PFSK-1 (cell line): Measurements from ENCODE around the gene LRMDA.

Experiments used
- FOXP2 ChIP-seq: optimal IDR thresholded peaks from 2 replicates; pipeline ENCODE3; 2011; ENCODE audit warnings: borderline replicate concordance, control low read depth, inconsistent platforms; ENCODE audit not compliant: insufficient read depth; ENCODE audit errors: extremely low read length, extremely low read depth
- POLR2AphosphoS5 ChIP-seq: IDR thresholded peaks from 2 replicates; pipeline ENCODE4 v1.6.1; 2012; ENCODE audit warnings: low read depth, mild to moderate bottlenecking, control low read depth, low read length, moderate library complexity
- SIN3A ChIP-seq: IDR thresholded peaks from 2 replicates; pipeline ENCODE4 v1.6.1; 2012; ENCODE audit warnings: mild to moderate bottlenecking, low read length, moderate library complexity, borderline replicate concordance; ENCODE audit not compliant: insufficient read depth
- TAF1 ChIP-seq: IDR thresholded peaks from 2 replicates; pipeline ENCODE4 v1.6.1; 2012; ENCODE audit warnings: low read length, control low read depth, borderline replicate concordance; ENCODE audit not compliant: insufficient read depth
- TF ChIP-seq, protein P1 (sequence below), 2 experiments: IDR thresholded peaks; 2 replicates each; pipeline versions ENCODE4 v1.6.1 to v1.8.0; 2011 to 2012; ENCODE audit warnings: low read depth in 2 of 2, low read length in 2 of 2, control low read depth in 1 of 2, inconsistent platforms in 1 of 2, mild to moderate bottlenecking in 1 of 2, moderate library complexity in 1 of 2; ENCODE audit not compliant: insufficient read depth in 1 of 2

DNA sequence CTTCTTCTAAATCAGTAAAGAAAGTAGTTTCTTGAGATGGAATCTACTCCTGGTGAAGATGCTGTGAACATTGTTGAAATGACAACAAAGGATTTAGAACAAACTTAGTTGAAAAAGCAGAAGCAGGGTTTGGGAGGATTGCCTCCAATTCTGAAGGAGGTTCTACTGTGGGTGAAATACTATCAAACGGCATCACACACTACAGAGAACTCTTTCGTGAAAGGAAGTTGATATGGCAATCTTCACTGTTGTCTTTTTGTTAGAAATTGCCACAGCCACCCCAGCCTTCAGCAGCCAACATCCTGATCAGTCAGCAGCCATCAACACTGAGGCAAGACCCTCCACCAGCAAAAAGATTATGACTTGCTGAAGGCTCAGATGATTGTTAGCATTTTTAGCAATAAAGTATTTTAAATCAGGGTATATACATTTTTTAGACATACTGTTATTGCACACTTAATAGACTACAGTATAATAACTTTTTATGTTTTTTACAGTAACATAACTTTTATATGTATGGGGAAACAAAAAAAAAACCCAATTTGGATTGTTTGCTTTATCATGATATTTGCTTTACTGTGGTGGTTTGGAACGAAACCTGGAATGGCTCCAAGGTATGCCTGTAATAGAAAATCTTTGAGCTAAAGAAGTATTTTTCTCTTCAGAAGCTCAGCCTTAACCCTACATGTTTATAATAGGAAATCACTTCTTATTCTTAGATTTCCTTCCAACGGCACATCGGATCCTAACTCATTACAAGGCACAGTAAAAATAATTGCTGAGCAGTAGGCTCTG, 257.3 kb downstream of the LRMDA start:
- no peak for TF ChIP-seq TAF1
- no peak for TF ChIP-seq POLR2AphosphoS5
- TF ChIP-seq SIN3A = no peak
- TF ChIP-seq, protein P1, sequence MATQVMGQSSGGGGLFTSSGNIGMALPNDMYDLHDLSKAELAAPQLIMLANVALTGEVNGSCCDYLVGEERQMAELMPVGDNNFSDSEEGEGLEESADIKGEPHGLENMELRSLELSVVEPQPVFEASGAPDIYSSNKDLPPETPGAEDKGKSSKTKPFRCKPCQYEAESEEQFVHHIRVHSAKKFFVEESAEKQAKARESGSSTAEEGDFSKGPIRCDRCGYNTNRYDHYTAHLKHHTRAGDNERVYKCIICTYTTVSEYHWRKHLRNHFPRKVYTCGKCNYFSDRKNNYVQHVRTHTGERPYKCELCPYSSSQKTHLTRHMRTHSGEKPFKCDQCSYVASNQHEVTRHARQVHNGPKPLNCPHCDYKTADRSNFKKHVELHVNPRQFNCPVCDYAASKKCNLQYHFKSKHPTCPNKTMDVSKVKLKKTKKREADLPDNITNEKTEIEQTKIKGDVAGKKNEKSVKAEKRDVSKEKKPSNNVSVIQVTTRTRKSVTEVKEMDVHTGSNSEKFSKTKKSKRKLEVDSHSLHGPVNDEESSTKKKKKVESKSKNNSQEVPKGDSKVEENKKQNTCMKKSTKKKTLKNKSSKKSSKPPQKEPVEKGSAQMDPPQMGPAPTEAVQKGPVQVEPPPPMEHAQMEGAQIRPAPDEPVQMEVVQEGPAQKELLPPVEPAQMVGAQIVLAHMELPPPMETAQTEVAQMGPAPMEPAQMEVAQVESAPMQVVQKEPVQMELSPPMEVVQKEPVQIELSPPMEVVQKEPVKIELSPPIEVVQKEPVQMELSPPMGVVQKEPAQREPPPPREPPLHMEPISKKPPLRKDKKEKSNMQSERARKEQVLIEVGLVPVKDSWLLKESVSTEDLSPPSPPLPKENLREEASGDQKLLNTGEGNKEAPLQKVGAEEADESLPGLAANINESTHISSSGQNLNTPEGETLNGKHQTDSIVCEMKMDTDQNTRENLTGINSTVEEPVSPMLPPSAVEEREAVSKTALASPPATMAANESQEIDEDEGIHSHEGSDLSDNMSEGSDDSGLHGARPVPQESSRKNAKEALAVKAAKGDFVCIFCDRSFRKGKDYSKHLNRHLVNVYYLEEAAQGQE (IDR thresholded peaks at IDR 0.05; ENCODE audit: insufficient read depth in 1 of 2, low read depth in 2 of 2, low read length in 2 of 2) = no peak
- no peak for TF ChIP-seq FOXP2
